Subcutaneous adipose tissue (tissue), 4 donors: Measurements from ENCODE around the gene SERPINB10. TPM values are rescaled to one million over a fixed set of nuclear protein-coding genes. Genes with fewer than 3 reads are reported as not detected.

Experiments used
- total RNA-seq, 4 donors: library from RNA; depleted of rRNA; stranded (reverse); fragments of >200 nt; gene quantifications; one replicate each; pipeline ENCODE4 v1.1.0, GENCODE V29; 2016
- TF ChIP-seq, protein P1 (sequence below): fragments of 450-650 bp; IDR thresholded peaks from one replicate; pipeline ENCODE4 v1.5.1; 2016; ENCODE audit warnings: low read depth, mild to moderate bottlenecking, control low read depth, antibody characterized with exemption, moderate library complexity

Gene SERPINB10
- total RNA-seq, 4 donors from 2014 or later, result not detected

DNA sequence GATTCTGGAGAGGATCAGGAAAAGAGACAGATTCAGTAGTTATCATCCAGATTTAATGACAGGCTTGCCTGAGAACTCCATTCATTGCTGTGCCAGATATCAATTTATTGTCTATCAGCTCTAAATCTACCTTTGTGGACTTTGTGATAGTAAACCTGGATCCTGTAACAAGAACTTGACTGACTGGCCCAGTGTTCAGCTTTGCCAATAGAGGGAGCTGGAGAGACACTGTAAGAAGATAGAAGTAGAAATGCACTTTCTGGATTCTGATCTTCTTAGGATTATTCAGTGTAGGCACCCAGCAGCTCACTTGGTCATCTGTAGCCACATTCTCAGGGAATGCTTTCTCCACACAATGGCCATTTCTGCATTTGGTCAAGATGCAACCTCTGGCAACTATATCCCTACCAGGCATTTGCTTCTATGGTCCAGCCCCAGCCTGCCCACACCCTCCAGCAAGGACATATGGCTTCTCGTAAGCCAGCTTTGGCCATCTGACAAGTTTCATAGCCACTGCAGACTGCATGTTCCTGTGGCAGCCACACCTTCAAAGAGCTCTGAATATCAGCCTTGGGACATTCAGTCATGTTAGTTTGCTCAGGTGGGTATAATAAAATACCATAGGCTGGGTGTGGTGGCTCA, 56.0 kb downstream of the SERPINB10 start:
- TF ChIP-seq, protein P1, sequence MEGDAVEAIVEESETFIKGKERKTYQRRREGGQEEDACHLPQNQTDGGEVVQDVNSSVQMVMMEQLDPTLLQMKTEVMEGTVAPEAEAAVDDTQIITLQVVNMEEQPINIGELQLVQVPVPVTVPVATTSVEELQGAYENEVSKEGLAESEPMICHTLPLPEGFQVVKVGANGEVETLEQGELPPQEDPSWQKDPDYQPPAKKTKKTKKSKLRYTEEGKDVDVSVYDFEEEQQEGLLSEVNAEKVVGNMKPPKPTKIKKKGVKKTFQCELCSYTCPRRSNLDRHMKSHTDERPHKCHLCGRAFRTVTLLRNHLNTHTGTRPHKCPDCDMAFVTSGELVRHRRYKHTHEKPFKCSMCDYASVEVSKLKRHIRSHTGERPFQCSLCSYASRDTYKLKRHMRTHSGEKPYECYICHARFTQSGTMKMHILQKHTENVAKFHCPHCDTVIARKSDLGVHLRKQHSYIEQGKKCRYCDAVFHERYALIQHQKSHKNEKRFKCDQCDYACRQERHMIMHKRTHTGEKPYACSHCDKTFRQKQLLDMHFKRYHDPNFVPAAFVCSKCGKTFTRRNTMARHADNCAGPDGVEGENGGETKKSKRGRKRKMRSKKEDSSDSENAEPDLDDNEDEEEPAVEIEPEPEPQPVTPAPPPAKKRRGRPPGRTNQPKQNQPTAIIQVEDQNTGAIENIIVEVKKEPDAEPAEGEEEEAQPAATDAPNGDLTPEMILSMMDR, result no peak

DNA sequence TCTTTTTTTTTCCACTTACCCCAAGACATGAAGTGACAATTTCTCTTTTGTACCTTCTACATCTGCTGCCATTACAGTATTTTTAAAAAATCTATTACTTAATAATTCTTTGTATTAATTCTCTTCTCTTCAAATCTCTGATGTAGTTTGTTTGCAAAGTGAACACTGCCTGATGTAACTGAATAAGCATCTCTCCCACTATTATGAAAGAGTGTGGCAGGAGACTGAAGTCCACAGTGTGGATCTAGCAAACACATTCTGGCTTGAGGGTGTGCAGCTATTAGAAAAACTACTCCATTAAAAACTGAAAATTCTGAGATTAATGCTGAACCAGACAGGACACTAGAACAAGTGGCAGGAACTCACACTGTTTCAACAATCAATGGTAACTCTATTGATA, 57.1 kb downstream of the SERPINB10 start:
- TF ChIP-seq, protein P1, result no peak

DNA sequence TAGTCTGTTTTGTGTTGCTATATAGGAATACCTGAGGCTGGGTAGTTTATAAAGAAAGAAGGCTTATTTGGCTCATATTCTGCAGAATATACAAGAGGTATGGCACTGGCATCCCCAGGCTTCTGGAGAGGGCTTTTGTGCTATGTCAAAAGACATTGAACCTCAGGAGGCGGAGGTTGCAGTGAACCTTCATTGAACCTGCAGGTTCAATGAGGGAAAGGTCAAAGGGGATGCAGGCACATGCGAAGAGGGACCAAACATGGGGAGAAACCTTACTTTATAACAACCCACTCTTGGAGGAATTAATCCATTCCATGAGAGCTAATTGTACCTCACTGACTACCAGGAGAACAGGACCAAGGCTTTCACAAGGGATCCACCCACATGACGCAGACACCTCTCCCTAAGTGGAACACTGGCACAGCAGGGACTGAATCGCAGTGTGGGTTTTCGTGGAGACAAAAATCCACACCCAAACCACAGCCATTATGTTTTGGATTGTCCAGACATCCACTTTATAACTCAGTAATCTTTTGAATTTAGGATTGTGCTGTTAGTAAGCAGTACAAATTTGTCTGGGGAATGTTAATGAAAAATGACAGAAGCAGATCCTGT, 58.1 kb downstream of the SERPINB10 start:
- TF ChIP-seq, protein P1, result no peak

DNA sequence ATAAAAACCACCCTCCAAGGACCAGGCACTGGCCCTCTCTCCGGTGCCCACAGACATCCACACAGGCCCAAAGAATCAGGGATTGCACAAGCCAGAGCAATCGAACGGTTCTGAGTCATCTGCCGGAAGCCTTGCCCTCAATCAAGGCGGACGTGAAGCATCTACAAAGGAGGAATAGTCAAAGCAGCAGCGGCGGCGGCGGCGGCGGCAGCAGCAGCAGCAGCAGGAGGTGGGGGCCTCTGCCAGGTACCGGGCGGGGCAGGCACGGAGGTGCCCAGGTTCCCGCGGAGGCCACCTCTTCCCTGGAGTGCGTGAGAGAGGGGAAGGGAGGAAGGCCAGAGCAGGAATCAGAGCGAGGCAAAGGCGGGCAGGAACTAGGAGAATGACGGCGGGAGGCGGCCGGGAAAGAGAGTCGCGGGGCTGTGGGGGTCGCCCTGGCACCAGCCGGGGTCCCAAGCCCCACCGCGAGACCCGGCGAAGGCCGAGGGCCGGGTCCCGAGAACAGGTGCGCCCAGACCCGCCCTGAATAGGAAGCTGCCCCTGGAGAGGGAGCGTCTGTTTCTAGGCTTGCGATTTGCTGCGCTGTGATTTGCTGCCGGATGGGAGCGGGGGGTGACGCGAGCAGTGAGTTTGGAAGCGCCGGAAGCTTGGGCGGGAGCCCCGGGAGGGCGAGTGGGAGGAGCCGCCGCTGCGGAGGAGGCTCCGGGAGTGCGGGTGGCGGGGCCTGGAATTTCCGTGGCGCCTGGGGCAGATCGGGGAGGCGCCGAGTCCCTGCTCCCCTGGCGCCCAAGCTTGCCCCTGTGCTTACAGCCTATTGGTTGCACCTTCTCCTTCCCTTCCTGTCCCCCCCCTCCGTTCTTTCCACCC, 62.4 kb downstream of the SERPINB10 start, which contains the start of gene SERPINB8:
SERPINB8 (plus strand) TSS at position 140 of the 867 bp plus-strand sequence. CDS start 8,228 bp downstream, outside the sequence.
- TF ChIP-seq, protein P1, result no peak

DNA sequence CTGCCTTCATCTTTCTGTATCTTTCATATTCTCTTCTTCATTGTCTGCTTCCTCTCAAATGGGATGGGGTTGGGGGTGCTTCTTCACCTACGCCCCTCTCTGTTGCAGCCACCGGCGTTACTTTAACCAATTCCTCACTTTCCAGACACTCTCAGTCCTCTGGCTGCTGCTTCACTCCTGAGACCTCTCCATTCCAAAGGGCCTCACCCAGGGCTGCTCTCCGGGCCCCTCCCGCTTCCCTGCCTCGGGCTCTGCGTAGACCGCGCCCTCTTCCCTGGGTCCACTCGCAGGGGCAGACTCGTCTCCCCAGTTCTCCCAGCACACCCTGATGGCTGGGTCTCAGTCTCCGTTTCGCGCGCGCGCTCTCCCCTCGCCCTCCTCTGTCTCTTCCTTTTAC, 63.0 kb downstream of the SERPINB10 start:
- TF ChIP-seq, protein P1, result no peak

DNA sequence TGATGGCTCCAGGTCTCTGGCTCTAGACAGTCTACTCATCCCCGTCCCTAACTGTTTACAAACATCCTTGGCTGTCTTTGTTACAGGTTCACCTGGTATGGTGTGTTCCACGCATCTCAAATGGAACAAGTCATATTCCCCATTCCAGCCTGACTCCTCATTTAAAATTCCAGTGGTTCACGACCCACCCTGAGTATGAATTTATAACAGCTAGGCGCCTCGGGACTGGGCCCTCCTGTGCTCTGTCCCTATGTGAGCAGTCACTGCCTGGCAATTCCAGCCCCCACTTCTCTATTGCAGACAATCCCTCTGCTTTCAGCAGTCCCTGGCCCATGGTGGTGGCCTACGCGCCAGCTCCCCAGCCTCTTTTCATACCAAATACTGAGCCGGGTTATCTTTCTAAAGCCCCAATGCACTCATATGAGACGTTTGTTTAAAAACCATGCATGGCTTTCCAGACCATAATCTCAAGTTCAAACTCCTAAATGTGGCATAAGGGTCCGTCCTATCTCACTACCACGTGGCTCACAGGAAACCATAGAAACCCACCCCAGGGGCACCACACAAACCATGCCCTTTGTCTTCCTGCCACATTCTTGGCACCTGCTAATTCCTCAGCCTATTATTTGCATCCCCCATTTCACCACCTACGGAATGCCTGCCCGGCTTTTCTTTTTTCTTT, 63.7 kb downstream of the SERPINB10 start:
- TF ChIP-seq, protein P1, result no peak

DNA sequence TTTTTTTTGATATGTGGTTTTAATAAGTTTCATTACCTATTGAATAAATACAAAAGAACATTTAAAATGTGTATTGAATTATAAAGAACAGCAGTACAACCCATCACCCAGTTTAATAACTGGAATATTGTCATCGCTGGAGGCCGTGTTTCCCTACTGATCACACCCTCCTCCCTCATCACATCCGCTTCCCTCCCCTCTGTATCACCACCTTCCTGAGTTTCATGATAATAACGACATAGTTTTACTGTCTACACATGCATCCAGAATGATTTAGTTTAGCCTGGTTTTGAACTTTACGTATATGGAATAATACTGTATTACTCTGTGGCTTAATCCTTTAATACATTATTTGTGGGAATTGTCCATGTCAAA, 64.2 kb downstream of the SERPINB10 start:
- TF ChIP-seq, protein P1, result no peak
